ENCODE data around the gene ZIC4.

GRCh38 chr3:147369661-147370123, 36.7 kb downstream of the ZIC4 start:
- no peak for TF ChIP-seq POLR2A (IDR thresholded peaks at IDR 0.05)
- TF ChIP-seq POLR2AphosphoS5 (IDR thresholded peaks at IDR 0.05), result no peak
